HepG2 (cell line): Measurements from ENCODE around the gene HDDC3. TPM values are rescaled to one million over a fixed set of nuclear protein-coding genes. Genes with fewer than 3 reads are reported as not detected.
A peak's percentile ranks its signal among the peaks of the same experiment; 100 is the strongest.

Experiments
- ATF2 ChIP-seq: sonication (generic); formaldehyde crosslinking; IDR thresholded peaks from 2 replicates; pipeline ENCODE4 v1.4.0; 2020; ENCODE audit warnings: missing genetic modification reagents
- ATF3 ChIP-seq: sonication (generic); formaldehyde crosslinking; IDR thresholded peaks from 2 replicates; pipeline ENCODE4 v1.4.0; 2020; ENCODE audit warnings: missing genetic modification reagents
- EED ChIP-seq: sonication (generic); formaldehyde crosslinking; IDR thresholded peaks from 2 replicates; pipeline ENCODE4 v1.5.0; 2020; ENCODE audit warnings: mild to moderate bottlenecking, missing genetic modification reagents
- GABPA ChIP-seq, 2 experiments: IDR thresholded peaks; 2 replicates each; pipeline ENCODE4 v1.6.1; 2011 to 2016; ENCODE audit warnings: low read depth in 2 of 2, low read length in 1 of 2, missing biosample characterization in 1 of 2, missing genetic modification characterization in 1 of 2
- HBP1 ChIP-seq: IDR thresholded peaks from 2 replicates; pipeline ENCODE4 v1.6.1; 2016; ENCODE audit warnings: low read depth, control low read depth
- HDAC2 ChIP-seq: sonication (generic); formaldehyde crosslinking; IDR thresholded peaks from 2 replicates; pipeline ENCODE4 v1.4.0; 2020; ENCODE audit warnings: missing genetic modification reagents
- HMG20B ChIP-seq: conservative IDR thresholded peaks from 2 replicates; pipeline ENCODE4 v1.6.1; 2016; ENCODE audit warnings: missing genetic modification reagents, missing compliant biosample characterization
- HOXA3 ChIP-seq: sonication (generic); formaldehyde crosslinking; IDR thresholded peaks from 2 replicates; pipeline ENCODE4 v1.5.0; 2020; ENCODE audit warnings: missing genetic modification reagents
- MAFF ChIP-seq: IDR thresholded peaks from 2 replicates; pipeline ENCODE4 v1.6.1; 2011; ENCODE audit warnings: low read depth, low read length, improper control_type of control experiment
- NR3C1 ChIP-seq: sonication (generic); formaldehyde crosslinking; IDR thresholded peaks from 2 replicates; pipeline ENCODE4 v1.4.0; 2020; ENCODE audit warnings: missing genetic modification reagents
- RFX5 ChIP-seq: IDR thresholded peaks from 2 replicates; pipeline ENCODE4 v1.6.1; 2011; ENCODE audit warnings: low read depth, low read length, improper control_type of control experiment
- RNF2 ChIP-seq: fragments of 450-650 bp; conservative IDR thresholded peaks from 2 replicates; pipeline ENCODE4 v1.6.1; 2016; ENCODE audit warnings: low read depth
- SAFB2 ChIP-seq: sonication (generic); formaldehyde crosslinking; IDR thresholded peaks from 2 replicates; pipeline ENCODE4 v1.5.1; 2020; ENCODE audit warnings: missing genetic modification reagents, low read depth, mild to moderate bottlenecking, borderline replicate concordance
- SIX4 ChIP-seq: sonication (generic); formaldehyde crosslinking; IDR thresholded peaks from 2 replicates; pipeline ENCODE4 v1.4.0; 2020; ENCODE audit warnings: missing genetic modification reagents
- SMAD1 ChIP-seq: sonication (generic); formaldehyde crosslinking; IDR thresholded peaks from 2 replicates; pipeline ENCODE4 v1.4.0; 2020; ENCODE audit warnings: missing genetic modification reagents, low read depth, mild to moderate bottlenecking, borderline replicate concordance
- SRSF9 ChIP-seq: fragments of 200-400 bp; formaldehyde crosslinking; IDR thresholded peaks from 2 replicates; pipeline ENCODE4 v1.6.1; 2018; ENCODE audit warnings: borderline replicate concordance, mild to moderate bottlenecking, low read depth, low read length; ENCODE audit not compliant: insufficient read depth, poor library complexity, severe bottlenecking
- SSRP1 ChIP-seq: IDR thresholded peaks from 2 replicates; pipeline ENCODE4 v1.6.1; 2016; ENCODE audit warnings: control low read depth
- THAP11 ChIP-seq: IDR thresholded peaks from 2 replicates; pipeline ENCODE4 v1.6.1; 2016; ENCODE audit warnings: missing biosample characterization, missing genetic modification reagents
- ZNF143 ChIP-seq: sonication (generic); formaldehyde crosslinking; IDR thresholded peaks from 2 replicates; pipeline ENCODE4 v1.4.0; 2020; ENCODE audit warnings: missing genetic modification reagents
- ZNF280D ChIP-seq: sonication (generic); formaldehyde crosslinking; IDR thresholded peaks from 2 replicates; pipeline ENCODE4 v1.5.1; 2020; ENCODE audit warnings: mild to moderate bottlenecking, missing genetic modification reagents
- ZNF350 ChIP-seq: sonication (generic); formaldehyde crosslinking; IDR thresholded peaks from 2 replicates; pipeline ENCODE4 v1.4.0; 2020; ENCODE audit warnings: mild to moderate bottlenecking, low read depth, missing genetic modification reagents, borderline replicate concordance
- ZNF547 ChIP-seq: sonication (generic); formaldehyde crosslinking; IDR thresholded peaks from 2 replicates; pipeline ENCODE4 v1.5.1; 2020; ENCODE audit warnings: mild to moderate bottlenecking, missing genetic modification reagents
- ZNF605 ChIP-seq: sonication (generic); formaldehyde crosslinking; IDR thresholded peaks from 2 replicates; pipeline ENCODE4 v1.8.0; 2022; ENCODE audit warnings: mild to moderate bottlenecking, missing genetic modification reagents
- polyA plus RNA-seq, 8 experiments: library from polyadenylated mRNA; depleted of rRNA in 3 of 8; stranded (reverse) in 7 of 8; unstranded in 1 of 8; fragments of >200 nt; fragmentation: Illumina TruSeq in 4 of 8; extraction: Trizol in 4 of 8; gene quantifications; 2 replicates each; pipeline versions ENCODE4 v1.2.1 to v1.2.3, GENCODE V29; 2011 to 2016; ENCODE audit warnings: low read depth in 4 of 8, missing spikeins in 1 of 8, mixed read lengths in 1 of 8; ENCODE audit not compliant: insufficient read depth in 1 of 8
- total RNA-seq, 5 experiments: library from RNA; depleted of rRNA; stranded (reverse); fragments of >200 nt; fragmentation: Illumina TruSeq; extraction: Trizol; gene quantifications; 2 replicates each; pipeline ENCODE4 v1.2.3, GENCODE V29; 2016; ENCODE audit warnings: low read depth in 1 of 5

The HDDC3 gene
- total and polyA plus RNA-seq, 2 of the 13 experiments (the other 11 are each of a cell fraction or from before 2014, with no cell fraction given): 18.7 to 28.3 TPM

GRCh38 chr15:90893175-90894090 is 38.9 kb downstream of the HDDC3 start (continued):
- no peak for TF ChIP-seq MAFF
- no peak for TF ChIP-seq GABPA (IDR thresholded peaks at IDR 0.05; ENCODE audit: low read depth, low read length)
- peak; percentile 16; the same call in 1 of the 2 replicates for TF ChIP-seq GABPA (CRISPR knock-in tag; IDR thresholded peaks at IDR 0.05; ENCODE audit: low read depth)
- TF ChIP-seq ATF2 (CRISPR knock-in tag): 0 out of 2 replicates have a peak, but pooled peaks have one; percentile 63
- no peak for TF ChIP-seq ZNF547 (CRISPR knock-in tag)
- TF ChIP-seq ZNF280D: 0 out of 2 replicates have a peak, but pooled peaks have one; percentile 24
- TF ChIP-seq SIX4 (CRISPR knock-in tag): no peak
- TF ChIP-seq ZNF350 (CRISPR knock-in tag): no peak; the same call in 1 of the 2 replicates
- peak; percentile 58; the same call in 1 of the 2 replicates for TF ChIP-seq HDAC2 (CRISPR knock-in tag)
- TF ChIP-seq NR3C1: no peak
- no peak for TF ChIP-seq SAFB2 (CRISPR knock-in tag)
- no peak for TF ChIP-seq HMG20B (CRISPR knock-in tag)
- TF ChIP-seq RNF2: no peak
- 0 out of 2 replicates have a peak, but pooled peaks have one; percentile 31 for TF ChIP-seq EED
- TF ChIP-seq ZNF143 (CRISPR knock-in tag): peak; percentile 27; the same call in 1 of the 2 replicates
- no peak for TF ChIP-seq HBP1 (CRISPR knock-in tag)
- TF ChIP-seq SMAD1 (CRISPR knock-in tag): no peak
- TF ChIP-seq ATF3 (CRISPR knock-in tag): no peak
- no peak for TF ChIP-seq RFX5
- TF ChIP-seq HOXA3 (CRISPR knock-in tag): peak; percentile 71; the same call in 1 of the 2 replicates
- TF ChIP-seq SRSF9: no peak
- TF ChIP-seq SSRP1 (CRISPR knock-in tag): no peak
- 0 out of 2 replicates have a peak, but pooled peaks have one; percentile 26 for TF ChIP-seq ZNF605 (CRISPR knock-in tag)
- TF ChIP-seq THAP11 (CRISPR knock-in tag): peak; percentile 70; the same call in 1 of the 2 replicates
